IPS-11a (cell line): ENCODE measurements around the gene ABHD3.
"Not testable (repeated sequence)": the region's sequence is repeated elsewhere in the genome, so short reads cannot be mapped to it uniquely, and the experiment has no call there.

Experiments used
- H3K4me3 ChIP-seq: one replicate; pipeline ENCODE4 v1.5.1; 2013; ENCODE audit warnings: low read depth, low read length, control low read depth

The ABHD3 gene

DNA sequence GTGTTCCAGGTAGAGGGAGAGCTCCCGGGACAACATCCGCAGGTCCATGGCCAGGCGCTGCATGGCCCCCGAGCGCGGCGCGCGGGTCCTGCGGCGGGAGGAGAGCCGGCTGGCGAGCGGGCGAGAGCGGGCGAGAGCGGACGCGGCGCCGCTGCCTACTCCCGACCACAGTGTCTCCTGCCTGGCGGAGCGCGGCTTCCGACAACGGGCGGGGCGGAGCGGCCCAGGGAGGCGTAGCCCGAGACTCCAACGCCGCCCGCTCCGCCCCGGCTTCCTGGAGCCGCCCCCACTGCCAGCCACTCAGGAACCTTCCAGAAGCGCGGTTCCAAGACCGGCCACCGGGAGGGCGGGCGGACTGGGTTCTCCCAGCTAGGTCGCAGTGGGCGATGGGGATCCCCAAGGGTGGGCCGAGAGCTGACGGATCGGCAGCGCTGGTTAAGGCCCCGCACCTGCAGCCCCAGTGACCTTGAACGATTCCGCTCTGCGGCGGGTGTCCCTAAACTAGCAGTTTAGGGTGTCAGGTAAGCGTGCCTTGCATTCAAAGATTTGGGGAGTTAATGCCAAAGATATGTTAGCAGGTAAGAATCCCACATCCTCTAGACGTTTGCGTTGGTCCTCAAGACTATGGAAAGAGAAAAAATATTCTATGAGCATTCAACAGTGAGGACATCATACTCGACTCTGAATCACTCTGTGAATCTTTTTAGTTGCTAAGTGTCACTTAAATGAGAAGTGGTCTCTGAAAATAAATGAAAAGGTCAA lies at the start of gene ABHD3:
Gene ABHD3 (minus strand): TSS at position 172 of the 762 bp plus-strand sequence. CDS start 109 bp downstream, at position 63.
- H3K4me3 ChIP-seq: peak within 1 kb of the TSS; percentile 66

DNA sequence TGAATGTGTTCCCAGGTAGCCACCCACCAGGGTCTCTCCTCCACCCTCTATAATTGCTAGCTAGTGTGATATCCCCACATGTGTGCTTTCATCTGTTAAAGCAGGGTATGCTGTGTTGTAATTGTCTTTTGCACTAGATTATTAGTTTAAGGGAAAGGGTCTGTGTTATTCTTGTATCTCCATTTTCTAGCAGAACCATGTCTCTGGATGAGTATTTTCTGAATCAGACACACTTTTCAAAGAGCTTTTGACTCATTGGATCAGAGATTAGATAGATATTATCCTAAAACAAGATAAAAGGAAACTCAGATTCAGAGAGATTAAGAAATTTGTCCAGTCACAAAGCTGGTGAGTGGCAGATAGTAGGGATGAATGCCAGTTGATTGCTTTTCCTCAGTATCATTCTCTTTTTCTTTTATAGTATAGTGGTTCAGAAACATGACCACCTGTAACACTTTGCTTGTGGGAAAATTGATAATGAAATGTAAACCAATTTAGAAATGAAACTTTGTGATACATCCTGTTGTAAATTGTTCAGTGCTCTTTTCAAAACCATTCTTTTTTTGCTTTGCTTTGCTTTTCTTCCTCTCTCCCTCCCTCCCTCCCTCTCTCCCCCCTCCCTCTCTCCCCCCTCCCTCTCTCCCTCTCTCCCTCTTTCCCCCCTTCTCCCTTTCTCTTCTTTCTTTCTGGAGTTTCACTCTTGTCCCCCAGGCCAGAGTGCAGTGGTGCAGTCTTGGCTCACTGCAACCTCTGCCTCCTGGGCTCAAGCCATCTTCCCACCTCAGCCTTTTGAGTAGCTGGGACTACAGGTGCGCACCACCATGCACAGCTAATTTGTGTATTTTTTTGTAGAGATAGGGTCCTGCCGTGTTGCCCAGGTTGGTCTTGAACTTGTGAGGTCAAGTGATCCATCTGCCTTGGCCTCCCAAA lies 43.5 kb upstream of the ABHD3 start:
- H3K4me3 ChIP-seq: no peak overlapping the region

DNA sequence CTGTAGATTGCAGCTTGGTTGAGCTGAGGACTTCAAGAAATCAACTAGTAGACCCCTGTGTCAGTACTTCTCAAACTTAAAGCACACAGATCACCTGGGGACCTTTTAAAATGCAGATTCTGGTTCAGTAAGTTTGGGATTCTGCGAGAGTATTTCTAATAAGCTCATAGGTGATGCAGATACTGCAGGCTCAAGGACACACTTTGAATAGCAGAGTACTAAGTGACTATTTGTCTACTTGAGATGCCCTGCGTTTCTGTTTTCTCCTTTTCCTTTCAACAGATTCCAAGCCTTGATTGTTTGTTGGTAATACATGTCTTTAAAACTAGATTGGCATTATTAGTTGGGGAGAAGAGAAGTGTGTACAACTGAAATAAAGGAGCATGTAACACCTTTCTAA lies 42.7 kb upstream of the ABHD3 start:
- H3K4me3 ChIP-seq: no peak overlapping the region

DNA sequence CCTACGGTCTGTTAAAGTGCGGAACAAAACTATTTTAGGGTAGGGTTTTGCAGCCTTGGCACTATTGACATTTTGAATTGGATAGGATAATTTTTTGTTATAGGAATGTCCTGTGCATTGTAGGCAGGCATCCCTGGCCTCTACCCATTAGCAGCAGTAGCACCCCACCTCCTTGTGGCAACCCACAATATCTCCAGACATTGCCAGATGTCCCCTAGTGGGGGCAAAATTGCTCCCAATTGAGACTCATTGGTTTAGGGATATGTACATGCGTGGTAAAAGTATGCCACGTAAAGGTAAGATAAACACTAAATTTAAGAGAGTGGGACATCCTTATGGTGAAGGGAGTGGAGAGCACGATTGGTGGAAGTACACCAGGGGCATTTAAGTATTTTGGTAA lies 40.7 kb upstream of the ABHD3 start:
- H3K4me3 ChIP-seq: no peak overlapping the region

- H3K4me3 ChIP-seq: no peak overlapping the region
These were observed 38.7 kb upstream of the ABHD3 start for GRCh38 chr18:21743166-21743832.

DNA sequence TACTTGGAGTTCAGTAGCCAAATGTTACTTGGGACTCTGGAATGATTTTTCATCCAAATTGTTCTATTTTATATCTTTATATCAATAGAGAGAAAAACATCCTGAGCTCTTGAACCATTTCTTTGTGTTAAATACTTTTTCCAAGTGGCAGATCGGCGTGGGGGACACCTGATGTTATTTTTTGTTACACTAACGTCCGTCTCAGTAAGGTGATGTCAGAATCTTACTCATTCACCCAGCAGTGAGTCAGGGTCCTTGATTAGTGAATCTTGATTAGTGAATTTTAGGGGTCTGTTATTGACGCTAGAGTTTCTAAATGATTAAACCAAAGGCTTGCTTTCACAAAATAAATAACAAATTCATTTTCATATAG lies 37.7 kb upstream of the ABHD3 start:
- H3K4me3 ChIP-seq: peak overlapping the region; percentile 79

- H3K4me3 ChIP-seq: peak overlapping the region; percentile 79
These were observed 37.2 kb upstream of the ABHD3 start for GRCh38 chr18:21741562-21742314.

GRCh38 chr18:21741312-21741561 lies 36.7 kb upstream of the ABHD3 start:
- H3K4me3 ChIP-seq: peak overlapping the region; percentile 79

DNA sequence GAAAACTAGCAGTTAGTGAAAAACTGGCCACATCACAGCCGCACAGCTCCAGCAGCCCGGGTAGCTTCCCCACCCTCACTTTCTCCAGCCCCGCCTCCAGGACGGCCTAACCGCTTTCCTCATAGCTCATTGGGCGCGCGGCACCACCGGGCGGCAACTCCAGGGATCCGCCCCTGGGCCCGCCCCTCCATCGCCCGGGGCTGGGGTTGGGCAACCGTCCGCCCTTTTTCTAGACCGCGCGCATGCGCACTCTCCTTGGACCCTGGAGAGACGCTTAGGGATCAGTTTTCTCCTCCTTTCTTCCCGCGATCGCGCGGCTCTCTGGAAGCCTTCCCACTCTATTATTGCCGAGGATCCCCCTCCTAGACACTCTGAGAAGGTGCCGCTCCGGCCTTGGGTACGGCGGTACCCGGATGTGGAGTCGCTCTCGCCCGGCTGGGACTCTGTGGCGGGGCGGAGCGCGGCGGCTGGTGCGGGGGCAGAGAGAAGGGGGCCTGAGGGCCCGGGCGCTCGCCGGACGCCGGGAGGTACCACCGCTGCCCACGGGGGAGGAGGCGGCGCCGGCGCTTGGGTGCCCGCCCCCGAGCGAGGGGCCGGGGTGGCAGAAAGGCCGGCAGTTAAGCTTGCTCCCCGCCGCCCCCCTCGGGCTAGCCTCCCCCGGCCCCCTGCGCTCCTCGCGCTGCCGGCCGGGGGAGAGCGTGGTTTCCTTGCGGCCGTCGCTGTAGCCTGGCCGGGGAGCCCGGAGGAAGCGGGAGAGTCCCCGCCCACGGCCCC lies 36.2 kb upstream of the ABHD3 start, which contains the start of gene MIB1:
Gene MIB1 (plus strand): TSS at position 255 of the 774 bp plus-strand sequence. CDS start 792 bp downstream, outside the sequence.
- peak within 1 kb of the TSS; percentile 79 for H3K4me3 ChIP-seq

DNA sequence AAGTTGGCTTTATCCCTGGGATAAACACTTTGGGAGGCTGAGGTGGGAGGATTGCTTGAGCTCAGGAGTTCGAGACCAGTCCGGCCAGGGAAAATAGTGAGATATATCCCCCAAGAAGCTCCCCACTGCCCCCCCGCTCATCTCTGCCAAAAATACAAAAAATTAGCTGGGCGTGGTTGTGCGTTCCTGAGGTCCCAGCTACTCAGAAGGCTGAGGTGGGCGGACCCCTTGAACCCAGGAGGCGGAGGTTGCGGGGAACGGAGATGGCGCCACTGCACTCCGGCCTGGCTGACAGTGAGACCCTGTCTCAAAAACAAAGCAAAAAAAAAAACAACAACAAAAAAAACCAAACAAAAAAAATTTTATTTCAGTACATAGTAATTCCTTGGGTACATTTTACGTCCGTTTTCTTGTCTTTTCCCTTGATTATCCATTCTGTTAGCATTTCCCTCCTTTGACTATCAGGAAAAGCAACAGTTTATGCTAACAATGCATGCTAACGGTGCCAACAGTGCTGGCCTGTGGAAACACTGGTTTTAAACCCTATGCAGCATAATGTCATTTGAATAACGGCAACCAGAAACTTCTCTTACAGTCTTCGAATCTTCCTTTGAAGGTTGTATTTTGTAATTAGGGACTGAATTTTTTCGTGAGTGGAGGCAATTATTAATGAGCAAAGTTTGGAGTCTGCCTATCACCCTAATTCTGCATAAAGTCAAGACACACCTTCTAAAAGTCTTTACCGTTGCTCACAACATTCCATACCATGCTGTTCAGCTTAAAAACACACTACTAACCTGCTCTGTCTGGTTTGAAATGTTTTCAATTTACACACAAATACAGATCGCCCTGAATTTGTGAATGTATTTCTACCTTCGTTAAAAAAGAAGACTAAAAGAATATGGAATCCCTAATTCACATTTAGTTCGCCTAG lies 35.3 kb upstream of the ABHD3 start:
- no peak overlapping the region for H3K4me3 ChIP-seq

GRCh38 chr18:21736926-21737325 lies 32.4 kb upstream of the ABHD3 start:
- not testable (repeated sequence) for H3K4me3 ChIP-seq

- no peak overlapping the region for H3K4me3 ChIP-seq
These were observed 31.0 kb upstream of the ABHD3 start for GRCh38 chr18:21735452-21736015.

DNA sequence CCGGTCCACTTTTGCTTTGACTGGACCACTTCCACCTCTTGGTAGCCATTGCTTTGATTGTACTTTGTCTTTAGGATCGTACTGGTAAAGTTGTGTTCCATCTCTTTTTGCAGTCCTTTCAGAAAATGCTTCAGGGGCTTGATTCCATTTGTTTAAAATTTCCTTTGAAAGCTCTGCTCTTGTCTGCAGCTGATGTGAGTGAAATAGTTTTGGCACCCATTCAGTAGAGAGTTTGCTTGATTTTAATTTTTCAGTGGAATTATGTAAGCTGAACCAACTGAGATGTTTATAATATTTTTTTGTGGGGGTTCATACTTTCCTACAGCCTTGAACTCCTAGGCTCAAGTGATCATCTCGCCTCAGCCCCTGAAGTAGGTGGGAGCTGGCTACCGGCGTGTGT lies 28.4 kb upstream of the ABHD3 start:
- H3K4me3 ChIP-seq: no peak overlapping the region

DNA sequence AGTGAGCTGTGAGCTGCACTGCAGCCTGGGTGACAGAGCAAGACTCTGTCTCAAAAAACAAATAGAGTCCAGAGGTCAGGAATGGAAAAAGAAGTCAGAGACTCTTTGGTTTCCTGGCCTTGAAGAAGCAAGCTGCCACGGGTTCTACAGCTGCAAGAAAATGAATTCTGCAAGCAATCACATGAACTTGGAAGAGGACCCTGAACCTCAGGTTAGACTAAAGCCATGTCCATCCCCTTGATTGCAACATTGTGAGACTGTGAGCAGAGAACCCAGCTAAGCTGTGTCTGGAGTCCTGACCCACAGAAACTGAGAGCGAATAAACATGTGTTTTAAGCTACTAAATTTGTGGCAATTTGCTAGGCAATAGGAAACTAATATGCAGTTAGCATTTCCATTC lies 23.1 kb upstream of the ABHD3 start:
- no peak overlapping the region for H3K4me3 ChIP-seq

- H3K4me3 ChIP-seq: no peak overlapping the region
These were observed 20.6 kb upstream of the ABHD3 start for GRCh38 chr18:21725201-21725600.

DNA sequence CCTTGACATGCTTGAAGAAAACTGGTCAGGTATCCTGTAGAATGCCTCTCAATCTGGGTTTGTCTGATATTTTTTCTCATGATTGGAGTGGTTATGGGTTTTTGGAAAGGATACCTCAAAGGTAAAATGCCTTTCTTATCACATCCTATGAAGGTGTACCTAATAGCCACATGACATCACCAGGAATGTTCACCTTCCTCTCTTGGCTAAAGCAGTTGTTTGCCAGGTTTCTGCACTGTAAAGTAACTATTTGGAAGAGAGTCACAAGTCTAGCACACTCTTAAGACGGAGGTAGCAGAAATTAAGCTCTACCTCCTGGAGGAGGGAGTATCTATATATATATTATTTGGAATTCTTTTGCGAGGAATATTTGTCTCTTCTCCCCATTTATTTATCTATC lies 18.1 kb upstream of the ABHD3 start:
- no peak overlapping the region for H3K4me3 ChIP-seq

GRCh38 chr18:21714474-21714873 lies 9.9 kb upstream of the ABHD3 start:
- H3K4me3 ChIP-seq: no peak overlapping the region

GRCh38 chr18:21707130-21707529 lies 2.6 kb upstream of the ABHD3 start:
- not testable (repeated sequence) for H3K4me3 ChIP-seq

GRCh38 chr18:21706386-21706865 lies 1.9 kb upstream of the ABHD3 start:
- H3K4me3 ChIP-seq: no peak overlapping the region
